Measurements from ENCODE around the gene LRRTM2.

The LRRTM2 gene

DNA sequence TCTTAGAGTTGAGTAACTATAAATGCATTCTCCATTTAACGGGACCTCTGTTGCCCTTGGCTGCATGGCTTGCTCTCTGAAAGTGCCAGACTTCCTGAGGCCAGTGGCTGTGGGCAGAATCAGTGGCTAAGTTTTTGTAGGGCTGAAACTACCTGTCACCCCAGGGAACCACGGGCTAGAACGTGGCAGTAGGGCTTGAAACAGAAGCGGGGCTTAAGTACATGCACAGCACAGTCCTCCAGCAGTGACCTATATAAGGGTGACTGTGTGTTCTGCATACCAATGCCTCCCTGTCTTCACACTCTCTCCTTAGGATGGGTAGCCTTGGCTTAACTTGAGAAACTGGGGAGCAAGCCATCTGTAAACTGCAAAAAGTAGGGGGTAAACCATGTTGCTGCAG lies 43.6 kb upstream of the LRRTM2 start:
- no peak for TF ChIP-seq CSDC2 (CRISPR knock-in tag; IDR thresholded peaks at IDR 0.05)
- TF ChIP-seq ESRRG (CRISPR knock-in tag; IDR thresholded peaks at IDR 0.05), result no peak
- TF ChIP-seq, protein P1, sequence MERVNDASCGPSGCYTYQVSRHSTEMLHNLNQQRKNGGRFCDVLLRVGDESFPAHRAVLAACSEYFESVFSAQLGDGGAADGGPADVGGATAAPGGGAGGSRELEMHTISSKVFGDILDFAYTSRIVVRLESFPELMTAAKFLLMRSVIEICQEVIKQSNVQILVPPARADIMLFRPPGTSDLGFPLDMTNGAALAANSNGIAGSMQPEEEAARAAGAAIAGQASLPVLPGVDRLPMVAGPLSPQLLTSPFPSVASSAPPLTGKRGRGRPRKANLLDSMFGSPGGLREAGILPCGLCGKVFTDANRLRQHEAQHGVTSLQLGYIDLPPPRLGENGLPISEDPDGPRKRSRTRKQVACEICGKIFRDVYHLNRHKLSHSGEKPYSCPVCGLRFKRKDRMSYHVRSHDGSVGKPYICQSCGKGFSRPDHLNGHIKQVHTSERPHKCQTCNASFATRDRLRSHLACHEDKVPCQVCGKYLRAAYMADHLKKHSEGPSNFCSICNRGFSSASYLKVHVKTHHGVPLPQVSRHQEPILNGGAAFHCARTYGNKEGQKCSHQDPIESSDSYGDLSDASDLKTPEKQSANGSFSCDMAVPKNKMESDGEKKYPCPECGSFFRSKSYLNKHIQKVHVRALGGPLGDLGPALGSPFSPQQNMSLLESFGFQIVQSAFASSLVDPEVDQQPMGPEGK (CRISPR knock-in tag; IDR thresholded peaks at IDR 0.05; ENCODE audit: borderline replicate concordance), result no peak
- TF ChIP-seq ARNTL (CRISPR knock-in tag; IDR thresholded peaks at IDR 0.05; ENCODE audit: borderline replicate concordance, low read depth), result no peak
- TF ChIP-seq PPARA (CRISPR knock-in tag; IDR thresholded peaks at IDR 0.05; ENCODE audit: borderline replicate concordance), result no peak
- TF ChIP-seq GLIS3 (CRISPR knock-in tag; IDR thresholded peaks at IDR 0.05), result no peak
- TF ChIP-seq ISL1 (CRISPR knock-in tag; IDR thresholded peaks at IDR 0.05), result no peak; the same call in 1 of the 2 replicates
- TF ChIP-seq ZFP3 (CRISPR knock-in tag; IDR thresholded peaks at IDR 0.05), result no peak
- TF ChIP-seq SNAI2 (CRISPR knock-in tag; IDR thresholded peaks at IDR 0.05), result no peak
- TF ChIP-seq, protein P2, sequence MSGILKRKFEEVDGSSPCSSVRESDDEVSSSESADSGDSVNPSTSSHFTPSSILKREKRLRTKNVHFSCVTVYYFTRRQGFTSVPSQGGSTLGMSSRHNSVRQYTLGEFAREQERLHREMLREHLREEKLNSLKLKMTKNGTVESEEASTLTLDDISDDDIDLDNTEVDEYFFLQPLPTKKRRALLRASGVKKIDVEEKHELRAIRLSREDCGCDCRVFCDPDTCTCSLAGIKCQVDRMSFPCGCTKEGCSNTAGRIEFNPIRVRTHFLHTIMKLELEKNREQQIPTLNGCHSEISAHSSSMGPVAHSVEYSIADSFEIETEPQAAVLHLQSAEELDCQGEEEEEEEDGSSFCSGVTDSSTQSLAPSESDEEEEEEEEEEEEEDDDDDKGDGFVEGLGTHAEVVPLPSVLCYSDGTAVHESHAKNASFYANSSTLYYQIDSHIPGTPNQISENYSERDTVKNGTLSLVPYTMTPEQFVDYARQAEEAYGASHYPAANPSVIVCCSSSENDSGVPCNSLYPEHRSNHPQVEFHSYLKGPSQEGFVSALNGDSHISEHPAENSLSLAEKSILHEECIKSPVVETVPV (CRISPR knock-in tag; IDR thresholded peaks at IDR 0.05), result no peak
- TF ChIP-seq BACH2 (CRISPR knock-in tag; IDR thresholded peaks at IDR 0.05; ENCODE audit: borderline replicate concordance), result no peak
- TF ChIP-seq ZNF70 (CRISPR knock-in tag; IDR thresholded peaks at IDR 0.05), result no peak
- no peak for TF ChIP-seq TOX (CRISPR knock-in tag; IDR thresholded peaks at IDR 0.05; ENCODE audit: borderline replicate concordance)
- TF ChIP-seq RARB (CRISPR knock-in tag; IDR thresholded peaks at IDR 0.05), result no peak
- TF ChIP-seq TCF4 (CRISPR knock-in tag; IDR thresholded peaks at IDR 0.05; ENCODE audit: borderline replicate concordance), result no peak
- ATAC-seq, result peak; percentile 30; the same call in 1 of the 3 replicates

DNA sequence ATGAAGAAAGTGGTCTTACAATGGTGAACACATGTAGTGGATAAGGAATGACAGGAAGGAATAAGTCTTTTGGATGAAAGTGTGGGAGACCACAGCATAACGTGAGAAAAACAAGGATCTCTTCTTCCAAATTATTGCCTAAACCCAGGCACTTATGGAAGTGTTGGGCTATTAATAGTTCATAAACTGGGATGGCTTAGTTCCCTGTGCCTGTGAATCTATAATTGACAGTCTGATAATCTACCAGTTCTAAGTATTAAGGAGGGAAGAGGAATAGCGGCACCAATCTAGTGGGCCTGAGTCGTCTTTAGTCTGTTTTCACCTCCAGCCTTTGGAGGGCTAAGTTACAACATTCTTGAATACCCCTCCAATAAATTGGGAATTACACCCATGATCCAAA lies 39.2 kb upstream of the LRRTM2 start:
- no peak for ATAC-seq
- TF ChIP-seq PPARA (CRISPR knock-in tag; IDR thresholded peaks at IDR 0.05; ENCODE audit: borderline replicate concordance) (no peak), ARNTL (CRISPR knock-in tag; IDR thresholded peaks at IDR 0.05; ENCODE audit: borderline replicate concordance, low read depth) (no peak), ISL1 (CRISPR knock-in tag; IDR thresholded peaks at IDR 0.05) (no peak), OSR1 (CRISPR knock-in tag; IDR thresholded peaks at IDR 0.05) (no peak)
- TF ChIP-seq, protein P3, sequence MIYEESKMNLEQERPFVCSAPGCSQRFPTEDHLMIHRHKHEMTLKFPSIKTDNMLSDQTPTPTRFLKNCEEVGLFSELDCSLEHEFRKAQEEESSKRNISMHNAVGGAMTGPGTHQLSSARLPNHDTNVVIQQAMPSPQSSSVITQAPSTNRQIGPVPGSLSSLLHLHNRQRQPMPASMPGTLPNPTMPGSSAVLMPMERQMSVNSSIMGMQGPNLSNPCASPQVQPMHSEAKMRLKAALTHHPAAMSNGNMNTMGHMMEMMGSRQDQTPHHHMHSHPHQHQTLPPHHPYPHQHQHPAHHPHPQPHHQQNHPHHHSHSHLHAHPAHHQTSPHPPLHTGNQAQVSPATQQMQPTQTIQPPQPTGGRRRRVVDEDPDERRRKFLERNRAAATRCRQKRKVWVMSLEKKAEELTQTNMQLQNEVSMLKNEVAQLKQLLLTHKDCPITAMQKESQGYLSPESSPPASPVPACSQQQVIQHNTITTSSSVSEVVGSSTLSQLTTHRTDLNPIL (CRISPR knock-in tag; IDR thresholded peaks at IDR 0.05; ENCODE audit: low read depth), result no peak
- TF ChIP-seq, protein P4, sequence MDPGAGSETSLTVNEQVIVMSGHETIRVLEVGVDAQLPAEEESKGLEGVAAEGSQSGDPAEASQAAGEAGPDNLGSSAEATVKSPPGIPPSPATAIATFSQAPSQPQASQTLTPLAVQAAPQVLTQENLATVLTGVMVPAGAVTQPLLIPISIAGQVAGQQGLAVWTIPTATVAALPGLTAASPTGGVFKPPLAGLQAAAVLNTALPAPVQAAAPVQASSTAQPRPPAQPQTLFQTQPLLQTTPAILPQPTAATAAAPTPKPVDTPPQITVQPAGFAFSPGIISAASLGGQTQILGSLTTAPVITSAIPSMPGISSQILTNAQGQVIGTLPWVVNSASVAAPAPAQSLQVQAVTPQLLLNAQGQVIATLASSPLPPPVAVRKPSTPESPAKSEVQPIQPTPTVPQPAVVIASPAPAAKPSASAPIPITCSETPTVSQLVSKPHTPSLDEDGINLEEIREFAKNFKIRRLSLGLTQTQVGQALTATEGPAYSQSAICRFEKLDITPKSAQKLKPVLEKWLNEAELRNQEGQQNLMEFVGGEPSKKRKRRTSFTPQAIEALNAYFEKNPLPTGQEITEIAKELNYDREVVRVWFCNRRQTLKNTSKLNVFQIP (CRISPR knock-in tag; IDR thresholded peaks at IDR 0.05; ENCODE audit: borderline replicate concordance, low read depth), result no peak

DNA sequence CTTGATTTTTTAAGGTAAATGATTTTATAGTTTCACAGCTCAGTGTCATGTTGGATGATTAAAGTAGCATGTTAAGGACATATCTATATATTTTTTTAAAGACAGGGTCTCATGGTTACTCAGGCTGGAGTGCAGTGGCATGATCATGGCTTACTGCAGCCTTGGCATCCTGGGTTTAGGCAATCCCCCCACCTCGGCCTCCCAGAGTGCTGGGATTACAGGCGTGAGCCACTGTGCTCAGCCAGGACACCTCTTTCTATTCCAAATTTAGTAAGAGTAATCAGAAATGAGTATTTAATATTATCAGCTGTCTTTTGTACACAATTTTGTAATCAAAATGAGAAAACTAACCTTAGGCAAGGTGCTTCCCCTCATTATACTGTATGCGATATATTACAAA lies 38.6 kb upstream of the LRRTM2 start:
- ATAC-seq, result no peak
- TF ChIP-seq SNAI2 (CRISPR knock-in tag; IDR thresholded peaks at IDR 0.05) (no peak), CSDC2 (CRISPR knock-in tag; IDR thresholded peaks at IDR 0.05) (no peak), TOX (CRISPR knock-in tag; IDR thresholded peaks at IDR 0.05; ENCODE audit: borderline replicate concordance) (no peak), RARB (CRISPR knock-in tag; IDR thresholded peaks at IDR 0.05) (no peak), ZC3H10 (CRISPR knock-in tag; IDR thresholded peaks at IDR 0.05) (no peak), ZNF70 (CRISPR knock-in tag; IDR thresholded peaks at IDR 0.05) (no peak), ZNF565 (CRISPR knock-in tag; conservative IDR thresholded peaks at IDR 0.05; ENCODE audit: low read depth) (no peak), OSR1 (CRISPR knock-in tag; IDR thresholded peaks at IDR 0.05) (no peak), ESRRG (CRISPR knock-in tag; IDR thresholded peaks at IDR 0.05) (no peak), ISL1 (CRISPR knock-in tag; IDR thresholded peaks at IDR 0.05) (no peak), PPARA (CRISPR knock-in tag; IDR thresholded peaks at IDR 0.05; ENCODE audit: borderline replicate concordance) (no peak)
- TF ChIP-seq, protein P5, sequence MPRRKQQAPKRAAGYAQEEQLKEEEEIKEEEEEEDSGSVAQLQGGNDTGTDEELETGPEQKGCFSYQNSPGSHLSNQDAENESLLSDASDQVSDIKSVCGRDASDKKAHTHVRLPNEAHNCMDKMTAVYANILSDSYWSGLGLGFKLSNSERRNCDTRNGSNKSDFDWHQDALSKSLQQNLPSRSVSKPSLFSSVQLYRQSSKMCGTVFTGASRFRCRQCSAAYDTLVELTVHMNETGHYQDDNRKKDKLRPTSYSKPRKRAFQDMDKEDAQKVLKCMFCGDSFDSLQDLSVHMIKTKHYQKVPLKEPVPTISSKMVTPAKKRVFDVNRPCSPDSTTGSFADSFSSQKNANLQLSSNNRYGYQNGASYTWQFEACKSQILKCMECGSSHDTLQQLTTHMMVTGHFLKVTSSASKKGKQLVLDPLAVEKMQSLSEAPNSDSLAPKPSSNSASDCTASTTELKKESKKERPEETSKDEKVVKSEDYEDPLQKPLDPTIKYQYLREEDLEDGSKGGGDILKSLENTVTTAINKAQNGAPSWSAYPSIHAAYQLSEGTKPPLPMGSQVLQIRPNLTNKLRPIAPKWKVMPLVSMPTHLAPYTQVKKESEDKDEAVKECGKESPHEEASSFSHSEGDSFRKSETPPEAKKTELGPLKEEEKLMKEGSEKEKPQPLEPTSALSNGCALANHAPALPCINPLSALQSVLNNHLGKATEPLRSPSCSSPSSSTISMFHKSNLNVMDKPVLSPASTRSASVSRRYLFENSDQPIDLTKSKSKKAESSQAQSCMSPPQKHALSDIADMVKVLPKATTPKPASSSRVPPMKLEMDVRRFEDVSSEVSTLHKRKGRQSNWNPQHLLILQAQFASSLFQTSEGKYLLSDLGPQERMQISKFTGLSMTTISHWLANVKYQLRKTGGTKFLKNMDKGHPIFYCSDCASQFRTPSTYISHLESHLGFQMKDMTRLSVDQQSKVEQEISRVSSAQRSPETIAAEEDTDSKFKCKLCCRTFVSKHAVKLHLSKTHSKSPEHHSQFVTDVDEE (CRISPR knock-in tag; IDR thresholded peaks at IDR 0.05), result no peak
- TF ChIP-seq, protein P1 (CRISPR knock-in tag; IDR thresholded peaks at IDR 0.05; ENCODE audit: borderline replicate concordance), result no peak
- TF ChIP-seq, protein P2 (CRISPR knock-in tag; IDR thresholded peaks at IDR 0.05), result no peak
- TF ChIP-seq, protein P4 (CRISPR knock-in tag; IDR thresholded peaks at IDR 0.05; ENCODE audit: borderline replicate concordance, low read depth), result no peak
